GM12892 (cell line): Measurements from ENCODE around the gene TCOF1.
"Not testable (repeated sequence)": the region's sequence is repeated elsewhere in the genome, so short reads cannot be mapped to it uniquely, and the experiment has no call there.

Source experiments
- DNase-seq: peaks from one replicate; pipeline ENCODE4 v3.0.0; 2011; ENCODE audit not compliant: insufficient read length
- FAIRE-seq: peaks from 2 replicates; lab custom pipeline; 2011; peaks lifted over from hg19 to GRCh38; lab: Jason Lieb, UNC
- POLR2A ChIP-seq: IDR thresholded peaks from 2 replicates; pipeline ENCODE4 v1.6.1; 2011; ENCODE audit warnings: low read depth, low read length, control low read depth
- POLR2AphosphoS5 ChIP-seq: IDR thresholded peaks from 2 replicates; pipeline ENCODE4 v1.6.1; 2011; ENCODE audit warnings: low read depth, low read length, control low read depth
- TAF1 ChIP-seq: IDR thresholded peaks from 2 replicates; pipeline ENCODE4 v1.6.1; 2011; ENCODE audit warnings: low read depth, mild to moderate bottlenecking, control low read depth, low read length, borderline replicate concordance

Gene TCOF1

GRCh38 chr5:150411245-150411979 lies 53.9 kb downstream of the TCOF1 start:
- peak; percentile 97 for TF ChIP-seq POLR2AphosphoS5
- peak; percentile 85 for TF ChIP-seq POLR2A
- peak; percentile 21; the same call in 1 of the 2 replicates for TF ChIP-seq TAF1
- DNase-seq (no peak), FAIRE-seq (peak; percentile 95)

GRCh38 chr5:150412319-150413175 lies 55.0 kb downstream of the TCOF1 start, which contains the start of gene CD74:
TSS of gene CD74 (minus strand) at chr5:150412910. CDS start at chr5:150412749, 161 bp downstream.
- DNase-seq (peak; percentile 85), FAIRE-seq (peak; percentile 90)
- TF ChIP-seq POLR2AphosphoS5 (peak; percentile 100), POLR2A (peak; percentile 99), TAF1 (peak; percentile 100)

DNA sequence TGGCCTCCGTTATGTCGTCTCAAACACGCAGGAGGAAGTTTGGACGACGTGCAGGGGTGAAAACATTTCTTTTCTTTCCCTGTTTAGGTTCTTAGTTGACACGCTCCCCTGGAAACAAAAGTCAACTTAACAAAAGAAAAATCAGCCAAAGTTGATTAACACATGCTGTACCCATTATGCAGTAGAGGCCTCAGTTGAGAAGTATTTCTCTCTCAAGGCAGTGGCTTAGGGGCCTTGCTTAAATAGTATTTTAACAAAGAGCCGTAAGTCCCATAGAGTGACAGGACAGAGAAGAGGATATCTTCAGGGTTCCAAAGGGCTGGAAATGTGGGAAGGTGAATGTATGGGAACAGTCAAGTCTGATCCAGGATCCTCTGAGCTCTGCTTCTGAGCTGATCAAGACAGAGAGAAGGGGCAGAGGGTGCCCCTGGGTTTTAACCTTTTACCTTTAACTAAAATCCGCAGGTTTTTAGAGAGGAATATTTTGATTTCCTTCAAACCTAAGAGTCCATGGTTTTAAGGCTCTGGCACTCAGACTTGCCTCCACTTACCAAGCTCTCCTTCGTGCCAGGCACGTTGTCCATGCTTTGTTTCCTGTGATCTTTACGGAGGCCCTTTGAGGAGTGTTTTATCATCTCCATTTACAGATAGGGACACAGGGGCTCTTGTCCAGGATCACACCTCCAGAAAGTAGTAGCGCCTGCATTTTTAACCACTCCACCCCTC lies 55.8 kb downstream of the TCOF1 start:
- peak; percentile 73 for TF ChIP-seq POLR2AphosphoS5
- no peak; the same call in 1 of the 2 replicates for TF ChIP-seq TAF1
- TF ChIP-seq POLR2A: peak; percentile 31; the same call in 1 of the 2 replicates
- FAIRE-seq: peak; percentile 65
- DNase-seq: no peak

DNA sequence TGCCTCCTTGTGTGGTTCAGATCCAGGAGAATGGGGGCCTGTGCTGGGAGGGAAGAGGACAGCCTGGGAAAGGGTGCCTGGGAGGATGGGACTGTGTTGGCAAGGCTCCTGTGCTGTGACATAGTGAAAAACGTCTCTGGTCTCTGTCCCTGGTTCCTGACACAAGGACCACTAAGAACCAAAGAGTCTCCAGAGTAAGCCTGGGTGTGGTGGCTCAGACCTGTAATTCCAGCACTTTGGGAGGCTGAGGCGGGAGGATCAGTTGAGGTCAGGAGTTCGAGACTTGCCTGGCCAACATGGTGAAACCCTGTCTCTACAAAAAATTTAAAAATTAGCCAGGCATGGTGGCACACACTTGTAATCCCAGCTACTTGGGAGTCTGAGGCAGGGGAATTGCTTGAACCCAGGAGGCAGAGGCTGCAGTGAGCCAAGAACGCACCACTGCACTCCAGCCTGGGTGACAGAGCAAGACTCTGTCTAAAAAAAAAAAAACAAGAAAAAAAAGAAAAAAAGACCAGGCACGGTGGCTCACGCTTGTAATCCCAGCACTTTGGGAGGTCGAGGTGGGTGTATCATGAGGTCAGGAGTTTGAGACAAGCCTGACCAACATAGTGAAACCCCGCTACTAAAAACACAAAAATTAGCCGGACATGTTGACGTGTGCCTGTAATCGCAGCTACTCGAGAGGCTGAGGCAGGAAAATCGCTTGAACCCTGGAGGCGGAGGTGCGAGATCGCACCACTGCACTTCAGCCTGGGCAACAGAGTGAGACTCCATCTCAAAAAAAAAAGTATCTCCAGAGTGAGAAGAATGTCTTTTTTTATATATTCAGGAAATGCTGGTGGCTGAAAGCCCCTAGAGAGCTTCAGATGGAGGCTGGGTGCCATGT lies 56.6 kb downstream of the TCOF1 start:
- FAIRE-seq (peak; percentile 84), DNase-seq (peak; percentile 10)

DNA sequence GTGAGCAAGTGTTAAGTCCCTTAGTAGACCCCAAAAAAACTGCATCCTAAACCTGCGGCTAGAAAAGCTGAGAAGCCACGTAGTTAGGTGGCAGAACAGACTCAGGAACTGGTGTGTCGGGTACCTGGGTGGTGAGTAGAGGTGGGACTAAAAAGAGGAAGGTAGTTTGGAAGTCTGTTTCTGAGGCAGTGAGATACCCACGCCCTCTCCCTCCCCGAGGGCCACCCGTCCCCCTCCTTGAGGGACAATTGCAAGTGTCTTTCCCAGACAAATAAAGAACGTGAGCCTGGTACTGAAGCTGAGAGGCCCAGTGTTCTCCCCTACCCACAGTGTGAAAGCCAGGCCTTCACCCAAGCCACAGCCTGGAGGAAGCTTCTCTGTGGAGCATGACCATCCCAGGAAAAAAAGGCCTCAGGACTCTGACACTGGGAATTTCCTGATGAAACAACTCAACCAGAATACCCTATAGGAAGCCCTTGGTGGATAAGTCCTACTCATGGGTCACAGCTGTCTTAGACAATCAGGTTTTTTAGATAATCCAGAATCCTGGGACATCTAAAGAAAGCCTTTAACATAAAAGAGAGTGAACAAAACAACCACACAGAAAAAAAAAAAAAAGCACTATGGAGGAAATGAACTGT lies 62.3 kb downstream of the TCOF1 start:
- FAIRE-seq: peak; percentile 93
- DNase-seq: no peak
- no peak for TF ChIP-seq POLR2A
- no peak for TF ChIP-seq TAF1
- TF ChIP-seq POLR2AphosphoS5: no peak

DNA sequence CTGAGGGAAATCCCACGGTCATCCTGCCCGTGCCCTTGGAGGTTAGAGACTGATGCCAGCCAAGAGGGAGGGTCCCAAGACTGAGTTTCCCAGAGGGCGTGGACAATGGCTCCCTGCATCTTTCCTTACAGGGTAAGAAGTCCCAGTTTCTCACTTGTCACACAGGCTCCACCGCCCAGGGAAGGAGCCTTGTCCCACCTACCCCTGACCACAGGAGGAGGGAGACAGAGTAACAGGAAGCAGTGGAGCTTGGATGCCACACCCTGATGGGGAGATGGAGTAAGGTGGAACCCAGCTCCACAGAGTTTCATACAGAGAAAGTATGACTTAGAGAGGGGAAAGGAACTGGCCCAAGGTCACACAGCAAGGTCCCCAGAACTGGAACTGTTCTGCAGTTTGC lies 64.6 kb downstream of the TCOF1 start:
- DNase-seq: no peak
- FAIRE-seq: no peak
- TF ChIP-seq POLR2AphosphoS5 (no peak), POLR2A (no peak), TAF1 (no peak)

GRCh38 chr5:150422758-150423157 lies 65.3 kb downstream of the TCOF1 start:
- DNase-seq (no peak), FAIRE-seq (no peak)
- TF ChIP-seq POLR2AphosphoS5: no peak

GRCh38 chr5:150426165-150426564 lies 68.7 kb downstream of the TCOF1 start:
- DNase-seq, FAIRE-seq: not testable (repeated sequence)

DNA sequence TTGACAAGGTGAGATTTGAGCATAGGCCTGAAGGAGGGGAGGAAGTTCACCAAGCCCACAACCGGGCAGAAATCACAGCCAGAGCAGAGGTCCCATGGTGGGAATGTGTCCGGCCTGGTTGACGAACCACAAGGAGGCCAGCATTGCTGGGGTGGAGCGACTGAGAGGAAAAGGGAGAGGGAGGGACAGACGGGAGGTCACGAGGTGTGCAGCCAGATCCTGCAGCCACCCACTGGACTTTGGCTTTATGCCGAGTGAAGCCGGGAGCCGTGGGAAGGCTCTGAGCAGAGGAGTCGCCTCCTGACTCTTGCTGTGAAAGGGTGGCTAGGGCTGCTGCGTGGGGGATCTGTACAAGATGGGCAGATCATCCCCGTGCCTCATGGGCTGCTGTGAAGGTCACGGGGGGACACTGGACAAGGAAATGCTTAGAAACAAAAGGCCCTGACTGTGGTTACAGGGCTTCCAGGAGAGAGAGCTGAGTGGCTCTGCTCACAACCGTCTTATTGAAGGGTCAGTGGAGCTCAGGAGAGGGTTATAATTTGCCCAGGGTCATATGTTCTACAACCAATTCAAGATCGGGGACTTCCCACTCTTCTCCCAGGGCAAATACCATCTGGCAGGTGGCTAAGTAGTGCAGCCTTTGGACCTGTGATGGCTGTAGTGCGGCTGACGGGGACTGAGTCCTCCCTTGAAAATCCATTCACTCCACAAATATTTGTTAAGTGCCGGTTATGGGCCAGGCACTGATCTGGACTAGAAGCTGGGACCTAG lies 70.8 kb downstream of the TCOF1 start:
- TF ChIP-seq TAF1 (no peak), POLR2A (no peak), POLR2AphosphoS5 (no peak)
- DNase-seq (no peak), FAIRE-seq (no peak)

DNA sequence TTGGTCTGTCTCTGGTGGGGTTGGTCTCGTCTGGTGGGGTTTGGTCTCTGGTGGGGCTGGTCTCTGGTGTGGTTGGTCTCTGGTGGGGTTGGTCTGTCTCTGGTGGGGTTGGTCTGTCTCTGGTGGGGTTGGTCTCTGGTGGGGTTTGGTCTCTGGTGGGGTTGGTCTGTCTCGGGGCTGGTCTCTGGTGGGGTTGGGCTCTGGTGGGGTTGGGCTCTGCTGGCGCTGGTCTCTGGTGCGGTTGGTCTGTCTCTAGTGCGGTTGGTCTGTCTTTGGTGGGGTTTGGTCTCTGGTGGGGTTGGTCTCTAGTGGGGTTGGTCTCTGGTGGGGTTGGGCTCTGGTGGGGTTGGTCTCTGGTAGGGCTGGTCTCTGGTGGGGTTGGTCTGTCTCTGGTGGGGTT lies 71.5 kb downstream of the TCOF1 start:
- TF ChIP-seq POLR2A: no peak
- no peak for TF ChIP-seq TAF1
- TF ChIP-seq POLR2AphosphoS5: no peak
- no peak for FAIRE-seq
- no peak for DNase-seq
